ENCODE data around the gene RIC1.
A peak's percentile ranks its signal among the peaks of the same experiment; 100 is the strongest.
"Not testable (repeated sequence)": the region's sequence is repeated elsewhere in the genome, so short reads cannot be mapped to it uniquely, and the experiment has no call there.

The RIC1 gene

GRCh38 chr9:5698810-5699556 is 70.1 kb downstream of the RIC1 start:
- DNase-seq (ENCODE audit: low read depth in 1 of 2, low spot score in 1 of 2), result no peak
- no peak for TF ChIP-seq JUND (IDR thresholded peaks at IDR 0.05; ENCODE audit: low read depth)
- in situ Hi-C loops (cut with HindIII; ENCODE audit: low pct_unique_long_range_greater_than_20kb, low sequenced_read_pairs), result no loop called here

DNA sequence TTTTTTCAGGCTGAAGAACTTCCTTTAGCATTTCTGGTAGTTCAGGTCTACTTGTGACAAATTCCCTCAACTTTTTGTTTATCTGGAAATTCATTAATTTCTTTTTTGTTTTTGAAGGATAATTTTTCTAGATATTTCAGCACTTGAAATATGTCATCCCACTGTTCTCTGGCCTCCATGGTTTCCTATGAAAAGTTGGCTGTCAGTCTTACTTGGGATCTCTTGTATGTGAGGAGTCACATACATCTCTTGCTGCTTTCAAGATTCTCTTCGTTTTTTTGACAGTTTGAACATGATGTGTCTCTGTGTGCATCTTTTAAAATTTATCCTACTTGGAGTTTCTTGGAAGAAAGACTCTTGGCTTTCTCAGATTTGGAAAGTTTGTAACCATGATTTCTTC is 79.5 kb downstream of the RIC1 start:
- TF ChIP-seq JUND (IDR thresholded peaks at IDR 0.05; ENCODE audit: low read depth), result no peak
- DNase-seq (ENCODE audit: low read depth in 1 of 2, low spot score in 1 of 2), result no peak
- in situ Hi-C loops (cut with HindIII; ENCODE audit: low pct_unique_long_range_greater_than_20kb, low sequenced_read_pairs), result no loop called here

DNA sequence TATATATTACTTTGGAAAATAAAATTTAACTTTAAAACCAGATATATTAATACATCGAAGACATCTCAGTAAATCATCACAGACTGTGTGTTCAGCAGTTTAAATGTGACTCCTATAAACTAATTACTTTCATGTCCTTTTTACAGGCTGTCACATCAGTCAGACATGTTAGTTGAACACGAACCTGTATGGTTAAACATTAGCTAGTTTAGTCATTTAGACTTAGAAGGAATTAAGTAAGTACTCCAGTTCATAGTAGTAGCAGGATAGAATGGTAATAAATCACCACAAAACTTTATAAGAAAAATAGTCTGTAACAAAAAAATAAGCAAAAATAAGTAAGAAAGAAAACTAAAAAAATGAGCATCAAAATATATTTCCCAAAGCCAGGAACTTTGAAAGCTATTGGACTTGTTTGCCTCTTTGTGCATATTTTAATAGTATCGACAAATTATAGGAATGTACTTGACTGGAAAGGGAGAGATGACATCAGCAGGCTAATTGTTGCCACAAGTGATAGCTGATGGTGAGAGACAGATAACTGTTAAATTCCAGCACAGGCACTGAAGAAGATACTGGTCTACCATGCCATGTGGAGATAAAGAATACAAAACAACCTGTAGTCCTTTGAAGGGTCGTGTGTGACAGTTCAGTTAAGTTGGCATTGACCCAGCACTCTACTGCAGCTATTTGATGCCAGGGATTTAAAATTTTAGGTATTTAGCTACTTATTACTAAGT is 83.9 kb downstream of the RIC1 start:
- TF ChIP-seq JUND (IDR thresholded peaks at IDR 0.05; ENCODE audit: low read depth), result no peak
- in situ Hi-C loops (cut with HindIII; ENCODE audit: low pct_unique_long_range_greater_than_20kb, low sequenced_read_pairs), result no loop called here
- DNase-seq (ENCODE audit: low read depth in 1 of 2, low spot score in 1 of 2), result no peak

DNA sequence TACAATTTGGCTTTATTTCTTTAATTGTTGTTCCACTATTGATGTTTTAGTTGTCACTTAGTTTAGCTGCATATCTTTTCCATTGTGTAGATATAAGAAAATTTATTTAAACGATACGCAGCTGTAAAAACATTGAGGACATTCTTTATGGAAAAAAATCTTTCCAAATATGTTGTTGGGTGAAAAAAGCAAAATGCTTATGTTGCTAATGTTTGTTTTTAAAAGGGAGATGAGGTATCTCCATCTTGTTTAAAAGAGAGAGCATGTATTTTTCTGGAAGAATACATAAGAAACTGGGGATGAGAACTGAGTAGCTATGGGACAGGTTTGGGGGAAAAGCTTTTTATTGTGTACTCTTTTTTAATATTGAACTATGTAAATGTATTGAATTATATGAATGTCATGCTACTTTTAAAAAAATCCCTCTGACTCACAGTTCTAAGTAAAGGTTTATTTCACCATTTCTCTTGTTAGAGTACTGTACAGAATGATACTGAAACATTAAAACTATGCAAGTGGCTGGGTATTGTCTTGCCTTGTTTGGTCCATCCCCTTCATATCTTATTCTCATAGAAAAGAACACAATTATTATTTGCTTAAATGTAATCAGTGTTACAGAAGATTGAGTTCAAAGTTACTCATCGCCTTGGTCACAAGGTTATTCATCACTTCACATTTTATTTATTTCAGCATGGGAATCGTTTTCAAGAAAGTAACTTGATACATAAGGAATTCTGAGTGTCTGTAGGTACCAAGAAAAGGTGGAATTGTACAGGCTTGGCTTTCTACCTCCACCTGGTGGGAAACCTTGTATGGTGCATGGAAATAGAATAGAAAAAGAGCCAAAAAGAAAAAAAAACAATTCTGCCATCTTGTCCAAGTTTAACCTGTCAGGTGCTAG is 85.8 kb downstream of the RIC1 start:
- TF ChIP-seq JUND (IDR thresholded peaks at IDR 0.05; ENCODE audit: low read depth), result no peak
- in situ Hi-C loops (cut with HindIII; ENCODE audit: low pct_unique_long_range_greater_than_20kb, low sequenced_read_pairs), result no loop called here
- peak in 1 of 2 experiments; percentile 50 for DNase-seq (ENCODE audit: low read depth in 1 of 2, low spot score in 1 of 2)

DNA sequence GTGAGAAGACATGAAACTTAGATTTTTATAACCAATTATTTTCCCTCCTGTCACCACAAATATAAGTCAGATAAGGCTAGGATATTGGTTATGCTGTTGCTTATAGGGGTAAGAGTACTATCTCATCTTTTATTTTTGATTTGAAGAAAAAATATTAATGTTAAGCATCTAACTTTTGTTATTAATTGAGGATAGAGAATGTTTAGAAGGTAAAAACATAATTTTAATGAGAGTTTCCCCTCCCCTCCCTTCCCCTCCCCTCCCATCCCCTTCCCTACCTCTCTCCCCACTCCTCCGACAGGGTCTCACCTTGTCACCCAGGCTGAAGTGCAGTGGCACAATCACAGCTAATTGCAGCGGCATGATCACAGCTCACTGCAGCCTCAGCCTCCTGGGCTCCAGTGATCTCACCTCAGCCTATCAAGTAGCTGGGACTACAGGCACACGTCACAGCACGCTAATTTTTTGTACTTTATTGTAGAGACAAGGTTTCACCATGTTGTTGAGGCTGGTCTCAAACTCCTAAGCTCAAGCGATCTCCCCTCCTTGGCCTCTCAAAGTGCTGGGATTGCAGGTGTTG is 86.7 kb downstream of the RIC1 start:
- in situ Hi-C loops (cut with HindIII; ENCODE audit: low pct_unique_long_range_greater_than_20kb, low sequenced_read_pairs), result no loop called here
- TF ChIP-seq JUND (IDR thresholded peaks at IDR 0.05; ENCODE audit: low read depth), result no peak

DNA sequence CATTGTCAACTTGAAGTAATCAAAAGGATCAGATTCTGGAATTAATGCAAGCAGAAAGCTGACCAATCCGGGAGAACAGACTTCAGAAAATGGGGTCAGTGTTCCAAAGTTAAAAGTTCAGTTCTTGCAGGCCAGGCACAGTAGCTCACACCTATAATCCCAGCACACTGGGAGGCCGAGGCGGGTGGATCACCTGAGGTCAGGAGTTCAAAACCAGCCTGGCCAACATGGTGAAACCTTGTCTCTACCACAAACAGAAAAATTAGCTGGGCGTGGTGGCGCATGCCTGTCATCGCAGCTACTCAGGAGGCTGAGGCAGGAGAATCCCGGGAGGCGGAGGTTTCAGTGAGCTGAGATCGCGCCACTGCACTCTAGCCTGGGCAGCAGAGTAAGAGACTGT is 88.5 kb downstream of the RIC1 start:
- in situ Hi-C loops (cut with HindIII; ENCODE audit: low pct_unique_long_range_greater_than_20kb, low sequenced_read_pairs); DNase-seq (ENCODE audit: low read depth in 1 of 2, low spot score in 1 of 2): not testable (repeated sequence)

More for the DNA sequence above, 86.7 kb downstream of the RIC1 start:
- no peak for DNase-seq (ENCODE audit: low read depth in 1 of 2, low spot score in 1 of 2)

GRCh38 chr9:5718296-5719032 is 89.6 kb downstream of the RIC1 start:
- TF ChIP-seq JUND (IDR thresholded peaks at IDR 0.05; ENCODE audit: low read depth), result no peak
- in situ Hi-C loops (cut with HindIII; ENCODE audit: low pct_unique_long_range_greater_than_20kb, low sequenced_read_pairs), result no loop called here
- no peak for DNase-seq (ENCODE audit: low read depth in 1 of 2, low spot score in 1 of 2)

GRCh38 chr9:5719100-5719926 is 90.4 kb downstream of the RIC1 start:
- in situ Hi-C loops (cut with HindIII; ENCODE audit: low pct_unique_long_range_greater_than_20kb, low sequenced_read_pairs), result no loop called here
- DNase-seq (ENCODE audit: low read depth in 1 of 2, low spot score in 1 of 2), result peak in 1 of 2 experiments; percentile 28
- TF ChIP-seq JUND (IDR thresholded peaks at IDR 0.05; ENCODE audit: low read depth), result no peak

DNA sequence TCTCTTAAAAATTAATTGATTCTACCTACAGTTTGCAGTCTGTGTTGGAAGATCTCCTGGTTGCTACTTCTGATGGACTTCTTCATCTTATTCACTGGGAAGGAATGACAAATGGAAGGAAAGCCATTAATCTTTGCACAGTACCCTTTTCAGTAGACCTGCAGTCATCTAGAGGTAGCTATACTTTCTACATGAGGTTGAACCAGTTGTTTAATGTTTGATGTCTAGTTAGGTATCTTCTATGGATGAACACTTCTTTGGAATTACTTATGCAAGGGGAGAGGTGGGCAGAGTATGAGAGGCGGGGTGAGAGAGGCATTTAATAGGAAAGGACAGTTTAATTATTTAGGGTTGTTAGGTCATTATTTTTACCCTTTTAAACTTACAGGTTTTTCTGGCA is 91.2 kb downstream of the RIC1 start:
- no peak for TF ChIP-seq JUND (IDR thresholded peaks at IDR 0.05; ENCODE audit: low read depth)
- in situ Hi-C loops (cut with HindIII; ENCODE audit: low pct_unique_long_range_greater_than_20kb, low sequenced_read_pairs), result no loop called here
- no peak for DNase-seq (ENCODE audit: low read depth in 1 of 2, low spot score in 1 of 2)

DNA sequence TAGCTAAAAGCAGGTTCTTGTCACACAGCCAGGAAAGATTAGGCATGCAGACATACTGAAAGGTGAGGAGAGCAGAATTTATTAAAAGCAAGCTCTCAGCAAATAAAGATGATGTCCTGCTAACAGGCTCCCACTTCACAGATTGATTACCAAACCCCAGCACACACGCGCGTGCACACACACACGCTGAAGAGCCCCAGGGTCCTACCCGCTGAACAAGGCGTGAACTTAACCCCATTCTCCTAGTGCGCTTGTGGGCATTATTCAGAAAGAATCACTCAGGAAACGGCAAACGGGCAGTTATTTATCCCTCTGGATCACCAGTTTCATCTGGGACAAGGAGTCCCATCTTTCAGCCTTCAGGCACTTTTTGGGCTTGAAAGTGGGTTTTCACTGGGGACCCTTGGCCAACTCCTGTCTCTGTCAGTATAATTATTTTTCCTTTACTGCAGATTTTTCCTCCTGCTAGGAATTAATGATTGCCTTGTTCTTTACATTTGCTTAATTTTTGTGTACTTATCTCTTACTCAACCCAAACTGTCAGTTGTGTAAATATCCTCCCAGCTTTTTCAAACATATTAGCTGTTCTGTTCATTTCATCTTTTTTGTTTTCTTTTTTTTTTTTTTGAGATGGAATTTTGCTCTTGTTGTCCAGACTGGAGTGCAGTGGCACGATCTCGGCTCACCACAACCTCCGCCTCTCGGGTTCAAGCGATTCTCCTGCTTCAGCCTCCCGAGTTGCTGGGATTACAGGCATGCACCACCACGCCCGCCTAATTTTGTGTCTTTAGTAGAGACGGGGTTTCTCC is 92.6 kb downstream of the RIC1 start:
- TF ChIP-seq JUND (IDR thresholded peaks at IDR 0.05; ENCODE audit: low read depth), result no peak
- in situ Hi-C loops (cut with HindIII; ENCODE audit: low pct_unique_long_range_greater_than_20kb, low sequenced_read_pairs), result no loop called here
- no peak for DNase-seq (ENCODE audit: low read depth in 1 of 2, low spot score in 1 of 2)

DNA sequence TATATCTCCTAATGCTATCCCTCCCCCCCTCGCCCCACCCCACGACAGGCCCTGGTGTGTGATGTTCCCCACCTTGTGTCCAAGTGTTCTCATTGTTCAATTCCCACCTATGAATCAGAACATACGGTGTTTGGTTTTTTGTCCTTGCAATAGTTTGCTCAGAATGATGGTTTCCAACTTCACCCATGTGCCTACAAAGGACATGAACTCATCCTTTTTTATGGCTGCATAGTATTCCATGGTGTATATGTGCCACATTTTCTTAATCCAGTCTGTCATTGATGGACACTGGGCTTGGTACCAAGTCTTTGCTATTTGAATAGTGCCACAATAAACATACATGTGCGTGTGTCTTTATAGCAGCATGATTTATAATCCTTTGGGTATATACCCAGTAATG is 93.8 kb downstream of the RIC1 start:
- in situ Hi-C loops (cut with HindIII; ENCODE audit: low pct_unique_long_range_greater_than_20kb, low sequenced_read_pairs); DNase-seq (ENCODE audit: low read depth in 1 of 2, low spot score in 1 of 2): not testable (repeated sequence)

Measured in T47D (cell line).